WTC11 (cell line): Measurements from ENCODE around the gene LEAP2.

Experiments
- CTCF ChIP-seq: fragments of 200-600 bp; IDR thresholded peaks from 2 replicates; pipeline ENCODE4 v1.8.0; 2022; ENCODE audit warnings: antibody characterized with exemption
- E2F4 ChIP-seq: sonication (generic); formaldehyde crosslinking; IDR thresholded peaks from 2 replicates; pipeline ENCODE4 v1.8.1; 2022; ENCODE audit warnings: low read depth, mild to moderate bottlenecking, moderate library complexity, missing genetic modification reagents, borderline replicate concordance
- EMX1 ChIP-seq: fragments of 250-450 bp; sonication (Bioruptor Pico); IDR thresholded peaks from 2 replicates; pipeline ENCODE4 v1.8.0; 2021; ENCODE audit warnings: mild to moderate bottlenecking
- MAX ChIP-seq: sonication (generic); formaldehyde crosslinking; IDR thresholded peaks from 2 replicates; pipeline ENCODE4 v1.8.0; 2022; ENCODE audit warnings: mild to moderate bottlenecking, missing genetic modification reagents
- MXD4 ChIP-seq: fragments of 250-450 bp; sonication (Bioruptor Pico); IDR thresholded peaks from 2 replicates; pipeline ENCODE4 v1.8.0; 2021; ENCODE audit warnings: mild to moderate bottlenecking, moderate library complexity, borderline replicate concordance
- NR3C1 ChIP-seq: sonication (generic); formaldehyde crosslinking; conservative IDR thresholded peaks from 2 replicates; pipeline ENCODE4 v1.8.1; 2023; ENCODE audit warnings: low read depth, mild to moderate bottlenecking, missing genetic modification reagents
- RELA ChIP-seq: sonication (generic); formaldehyde crosslinking; IDR thresholded peaks from 2 replicates; pipeline ENCODE4 v1.8.1; 2022; ENCODE audit warnings: missing genetic modification reagents, mild to moderate bottlenecking, borderline replicate concordance
- TEAD1 ChIP-seq: sonication (generic); formaldehyde crosslinking; IDR thresholded peaks from 2 replicates; pipeline ENCODE4 v1.8.0; 2022; ENCODE audit warnings: mild to moderate bottlenecking, missing genetic modification reagents
- ZNF138 ChIP-seq: sonication (generic); formaldehyde crosslinking; conservative IDR thresholded peaks from 2 replicates; pipeline ENCODE4 v1.8.1; 2022; ENCODE audit warnings: mild to moderate bottlenecking, moderate library complexity, missing genetic modification reagents
- ZNF416 ChIP-seq: fragments of 250-450 bp; sonication (Bioruptor Pico); IDR thresholded peaks from 2 replicates; pipeline ENCODE4 v1.9.0; 2021; ENCODE audit warnings: mild to moderate bottlenecking, inconsistent platforms

GRCh38 chr5:132850066-132850465 lies 23.4 kb upstream of the LEAP2 start:
- TF ChIP-seq NR3C1 (CRISPR knock-in tag) (no peak), ZNF416 (CRISPR knock-in tag) (no peak), MXD4 (CRISPR knock-in tag) (no peak), EMX1 (CRISPR knock-in tag) (no peak), TEAD1 (CRISPR knock-in tag) (no peak), E2F4 (CRISPR knock-in tag) (no peak), CTCF (no peak), RELA (CRISPR knock-in tag) (no peak), MAX (no peak), ZNF138 (no peak)
